Lung microvascular endothelial cell (primary cell): ENCODE measurements around the gene EIF4G3. TPM values are rescaled to one million over a fixed set of nuclear protein-coding genes. Genes with fewer than 3 reads are reported as not detected.
A peak's percentile ranks its signal among the peaks of the same experiment; 100 is the strongest.
"Not testable (repeated sequence)": the region's sequence is repeated elsewhere in the genome, so short reads cannot be mapped to it uniquely, and the experiment has no call there.

Source experiments
- DNase-seq, 2 donors: peaks; one replicate each; pipeline versions ENCODE4 v3.0.0 to v3.0.0-alpha.2; 2010; ENCODE audit warnings: low read depth in 2 of 2
- total RNA-seq: library from RNA; depleted of rRNA; stranded (reverse); fragments of >200 nt; gene quantifications from 2 replicates; pipeline ENCODE4 v1.2.1, GENCODE V29; 2014

The EIF4G3 gene
- total RNA-seq, 1 donor from 2014 or later = 30.2 TPM

GRCh38 chr1:20956272-20956671 is 220.4 kb downstream of the EIF4G3 start:
- DNase-seq = no peak

GRCh38 chr1:20950679-20951078 is 226.0 kb downstream of the EIF4G3 start:
- DNase-seq = no peak

GRCh38 chr1:20949871-20950590 is 226.7 kb downstream of the EIF4G3 start:
- DNase-seq = no peak

GRCh38 chr1:20948101-20948500 is 228.6 kb downstream of the EIF4G3 start:
- no peak for DNase-seq

- no peak for DNase-seq
Observed at GRCh38 chr1:20947409-20947808, 229.3 kb downstream of the EIF4G3 start.

- DNase-seq = peak in 1 of 2 donors; percentile 9
Observed at GRCh38 chr1:20936621-20937020, 240.1 kb downstream of the EIF4G3 start.

GRCh38 chr1:20936216-20936615 is 240.5 kb downstream of the EIF4G3 start:
- DNase-seq = no peak

- no peak for DNase-seq
Observed at GRCh38 chr1:20935717-20936116, 241.0 kb downstream of the EIF4G3 start.

- DNase-seq = no peak
Observed at GRCh38 chr1:20932437-20932977, 244.2 kb downstream of the EIF4G3 start.

- DNase-seq = no peak
Observed at GRCh38 chr1:20931930-20932436, 244.7 kb downstream of the EIF4G3 start.

- DNase-seq = no peak
Observed at GRCh38 chr1:20930427-20930826, 246.3 kb downstream of the EIF4G3 start.

GRCh38 chr1:20928146-20928545 is 248.6 kb downstream of the EIF4G3 start:
- no peak for DNase-seq

- no peak for DNase-seq
Observed at GRCh38 chr1:20921285-20921684, 255.4 kb downstream of the EIF4G3 start.

- no peak for DNase-seq
Observed at GRCh38 chr1:20913242-20913641, 263.5 kb downstream of the EIF4G3 start.

GRCh38 chr1:20907526-20907925 is 269.2 kb downstream of the EIF4G3 start:
- not testable (repeated sequence) for DNase-seq

GRCh38 chr1:20903437-20903836 is 273.3 kb downstream of the EIF4G3 start:
- peak; percentile 2 to 23 for DNase-seq

GRCh38 chr1:20900056-20900455 is 276.6 kb downstream of the EIF4G3 start:
- no peak for DNase-seq

GRCh38 chr1:20899154-20899972 is 277.3 kb downstream of the EIF4G3 start:
- no peak for DNase-seq

- DNase-seq = no peak
Observed at GRCh38 chr1:20896826-20897225, 279.9 kb downstream of the EIF4G3 start.

- DNase-seq = no peak
Observed at GRCh38 chr1:20893931-20894330, 282.8 kb downstream of the EIF4G3 start.

GRCh38 chr1:20891091-20891490 is 285.6 kb downstream of the EIF4G3 start:
- DNase-seq = no peak

- DNase-seq = no peak
Observed at GRCh38 chr1:20887246-20887645, 289.5 kb downstream of the EIF4G3 start.
